GM21825 (cell line): Measurements from ENCODE around the gene GABBR2.

Experiments used
- ATAC-seq: cut with Tn5 transposase; IDR thresholded peaks from one replicate; pipeline ENCODE4 v1.9.1; 2021; ENCODE audit warnings: mild to moderate bottlenecking, moderate library complexity; ENCODE audit not compliant: unreplicated experiment

The GABBR2 gene

GRCh38 chr9:98639133-98639532 lies 69.6 kb downstream of the GABBR2 start:
- no peak for ATAC-seq

GRCh38 chr9:98637381-98637780 lies 71.4 kb downstream of the GABBR2 start:
- no peak for ATAC-seq

- ATAC-seq: no peak
Measured at GRCh38 chr9:98635374-98635773, 73.4 kb downstream of the GABBR2 start.

GRCh38 chr9:98634685-98635336 lies 73.9 kb downstream of the GABBR2 start:
- ATAC-seq: no peak

- ATAC-seq: no peak
Measured at GRCh38 chr9:98632839-98633238, 75.9 kb downstream of the GABBR2 start.

GRCh38 chr9:98627296-98627695 lies 81.4 kb downstream of the GABBR2 start:
- ATAC-seq: no peak

GRCh38 chr9:98625728-98626127 lies 83.0 kb downstream of the GABBR2 start:
- ATAC-seq: no peak

GRCh38 chr9:98619788-98620187 lies 88.9 kb downstream of the GABBR2 start:
- no peak for ATAC-seq

- no peak for ATAC-seq
Measured at GRCh38 chr9:98615633-98616032, 93.1 kb downstream of the GABBR2 start.

- no peak for ATAC-seq
Measured at GRCh38 chr9:98614941-98615340, 93.8 kb downstream of the GABBR2 start.

GRCh38 chr9:98612061-98612752 lies 96.5 kb downstream of the GABBR2 start:
- no peak for ATAC-seq

GRCh38 chr9:98611319-98611718 lies 97.4 kb downstream of the GABBR2 start:
- ATAC-seq: no peak

- ATAC-seq: no peak
Measured at GRCh38 chr9:98610711-98611110, 98.0 kb downstream of the GABBR2 start.

GRCh38 chr9:98610211-98610610 lies 98.5 kb downstream of the GABBR2 start:
- ATAC-seq: no peak

- no peak for ATAC-seq
Measured at GRCh38 chr9:98609646-98610045, 99.1 kb downstream of the GABBR2 start.

GRCh38 chr9:98607787-98608186 lies 100.9 kb downstream of the GABBR2 start:
- ATAC-seq: no peak

GRCh38 chr9:98607152-98607551 lies 101.6 kb downstream of the GABBR2 start:
- no peak for ATAC-seq

GRCh38 chr9:98606730-98607129 lies 102.0 kb downstream of the GABBR2 start:
- ATAC-seq: no peak

- no peak for ATAC-seq
Measured at GRCh38 chr9:98605116-98605515, 103.6 kb downstream of the GABBR2 start.

- ATAC-seq: no peak
Measured at GRCh38 chr9:98603821-98604383, 104.8 kb downstream of the GABBR2 start.

- no peak for ATAC-seq
Measured at GRCh38 chr9:98602839-98603500, 105.8 kb downstream of the GABBR2 start.

- no peak for ATAC-seq
Measured at GRCh38 chr9:98600631-98601030, 108.1 kb downstream of the GABBR2 start.
